HG02610 (cell line): ENCODE measurements around the gene ZRANB1.

Experiments
- ATAC-seq: cut with Tn5 transposase; IDR thresholded peaks from one replicate; pipeline ENCODE4 v1.9.1; 2021; ENCODE audit warnings: mild to moderate bottlenecking, moderate library complexity; ENCODE audit not compliant: unreplicated experiment

The ZRANB1 gene

DNA sequence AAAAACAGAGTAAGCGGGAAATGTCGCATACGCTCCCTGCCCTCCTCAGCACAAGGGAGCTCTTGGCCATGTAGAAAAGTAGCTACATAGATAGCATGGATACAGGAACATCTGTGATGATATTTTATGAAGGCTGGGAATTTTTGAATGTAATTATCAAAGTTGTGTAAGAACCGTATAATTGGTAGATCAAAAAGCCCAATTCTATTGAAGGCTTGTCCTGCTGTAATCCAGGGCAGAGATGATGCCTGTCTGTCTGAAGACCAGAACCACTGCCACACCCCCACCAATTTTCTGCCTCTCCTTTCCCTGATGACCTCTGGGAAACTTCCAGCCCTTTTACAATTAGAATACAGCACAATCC is 51.4 kb downstream of the ZRANB1 start:
- ATAC-seq, result no peak

DNA sequence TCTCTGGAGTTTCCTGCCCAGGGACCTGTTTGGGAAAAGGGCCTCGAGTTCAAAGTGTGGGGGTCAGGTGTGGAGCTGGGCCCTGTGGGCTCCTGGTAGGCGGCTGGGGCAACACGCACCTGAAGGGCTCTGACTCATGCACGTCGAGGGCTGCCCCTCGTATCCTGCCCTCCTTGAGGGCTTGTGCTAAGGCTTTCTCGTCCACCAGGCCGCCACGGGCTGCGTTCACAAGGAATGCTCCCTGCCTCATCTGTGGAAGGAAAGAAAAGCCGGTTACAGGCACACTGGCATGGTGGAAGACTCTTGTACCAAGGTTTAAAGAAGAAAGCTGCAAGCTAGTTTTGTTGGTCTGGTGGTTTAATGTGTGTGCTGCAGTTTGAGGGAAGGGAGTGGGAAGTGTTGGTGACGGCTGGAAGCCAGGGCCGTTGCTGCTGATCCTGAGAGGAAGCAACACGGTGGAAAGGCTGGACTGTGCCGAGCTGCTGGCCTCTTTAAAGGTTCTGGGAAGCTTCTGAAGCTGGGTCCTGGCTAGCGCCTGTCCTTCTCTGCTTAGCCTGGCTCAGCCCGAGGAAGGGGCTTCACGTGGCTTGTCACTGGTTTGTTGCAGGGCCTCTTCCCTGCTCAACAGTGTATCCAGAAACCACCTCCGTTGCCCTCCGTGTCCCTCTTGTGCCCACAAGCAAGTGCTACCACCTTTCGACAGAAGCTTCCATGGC is 52.0 kb downstream of the ZRANB1 start:
- ATAC-seq, result no peak

DNA sequence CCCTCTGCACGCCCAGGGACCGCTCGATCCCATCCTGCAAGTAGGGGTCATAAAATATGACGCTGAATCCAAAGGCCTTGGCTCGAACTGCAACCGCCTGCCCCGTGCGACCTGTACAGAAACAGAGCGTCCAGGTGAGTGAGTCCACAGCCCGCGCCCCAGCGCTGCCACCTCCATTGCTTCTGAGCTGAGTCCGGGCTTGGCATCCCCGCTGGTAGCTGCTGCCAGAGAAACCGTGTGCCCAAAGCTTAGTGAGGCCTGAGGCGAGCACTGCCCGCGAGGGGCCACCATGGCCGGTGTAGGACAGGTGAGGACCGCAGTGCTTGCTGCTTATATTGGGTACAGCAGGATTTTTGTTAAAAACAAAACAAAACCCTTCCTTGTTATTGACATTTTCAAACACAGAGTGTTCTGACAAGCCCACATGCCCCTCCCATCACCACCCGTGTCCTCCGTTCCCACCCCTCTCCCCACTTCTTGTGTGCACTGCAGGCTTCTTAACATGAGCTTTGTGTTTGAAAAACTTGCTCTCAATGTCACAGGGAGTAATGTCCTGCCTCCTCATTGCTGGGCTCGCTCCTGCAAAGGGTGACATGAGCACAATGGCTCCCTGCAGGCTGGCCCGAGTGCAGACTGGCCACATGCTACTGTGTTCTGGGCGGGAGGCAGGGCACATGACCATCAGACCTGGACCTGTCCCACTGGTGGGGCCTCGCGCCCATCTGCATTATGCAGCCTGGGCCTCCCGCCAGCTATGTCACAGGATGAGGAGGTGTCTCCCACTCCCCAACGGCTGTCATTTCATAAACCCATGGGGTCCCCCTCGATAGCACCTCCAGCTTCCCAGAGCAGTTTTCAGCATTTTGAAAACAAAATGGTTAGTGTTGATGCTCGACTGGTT is 52.9 kb downstream of the ZRANB1 start:
- no peak for ATAC-seq

DNA sequence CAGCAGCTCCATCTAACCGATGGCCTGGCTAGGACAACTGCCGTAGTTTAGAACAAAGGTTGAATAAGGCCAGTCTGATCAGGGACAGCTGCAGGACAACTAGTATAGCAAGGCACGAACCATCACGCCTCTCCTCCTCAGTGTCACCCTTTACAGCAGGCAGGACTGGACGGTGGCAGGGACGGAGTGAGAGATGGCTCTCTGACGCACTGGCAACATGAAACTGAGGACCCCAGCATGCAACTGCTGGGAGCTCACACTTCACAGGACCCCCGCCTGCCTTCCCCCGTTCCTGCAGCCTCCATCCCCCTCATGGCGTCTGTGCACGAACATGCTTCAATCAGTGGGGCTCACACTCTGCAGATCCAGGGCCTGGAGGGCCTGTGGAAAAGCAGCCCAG is 53.7 kb downstream of the ZRANB1 start:
- ATAC-seq, result no peak

DNA sequence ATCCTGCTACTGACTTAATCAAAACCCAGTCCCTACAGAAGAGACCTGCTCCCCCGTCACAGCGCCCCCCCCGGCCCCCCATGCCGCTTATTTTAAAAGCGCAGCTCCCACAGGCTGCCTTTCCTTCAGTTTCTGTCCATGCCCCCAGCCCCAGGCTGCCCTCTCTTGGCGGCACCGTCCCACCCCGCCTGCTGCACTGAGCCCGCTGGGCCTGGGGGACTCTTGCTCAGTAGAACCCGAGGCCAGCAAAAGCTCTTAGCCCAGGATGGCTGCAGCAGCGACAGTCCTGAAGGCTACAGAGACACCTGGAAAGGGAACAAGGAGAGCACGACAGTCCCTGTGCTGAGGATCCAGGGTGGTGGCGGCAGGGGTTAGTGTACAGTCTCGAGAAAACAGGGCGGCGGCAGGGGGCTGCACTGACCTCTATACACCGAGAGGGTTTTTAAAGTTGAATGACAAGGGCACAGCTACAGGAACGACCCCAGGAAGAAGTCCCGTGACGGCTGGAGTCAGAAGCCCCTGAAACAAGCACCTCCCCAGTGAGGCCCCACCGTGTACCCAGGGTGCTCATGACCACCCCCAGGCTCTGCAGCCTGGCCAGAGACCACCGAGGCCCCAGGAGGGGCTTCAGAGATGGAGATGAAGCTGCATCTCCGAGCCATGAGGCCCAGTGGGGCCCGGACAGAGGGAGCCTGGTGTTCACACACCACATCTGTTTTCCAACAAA is 54.4 kb downstream of the ZRANB1 start:
- ATAC-seq, result no peak

DNA sequence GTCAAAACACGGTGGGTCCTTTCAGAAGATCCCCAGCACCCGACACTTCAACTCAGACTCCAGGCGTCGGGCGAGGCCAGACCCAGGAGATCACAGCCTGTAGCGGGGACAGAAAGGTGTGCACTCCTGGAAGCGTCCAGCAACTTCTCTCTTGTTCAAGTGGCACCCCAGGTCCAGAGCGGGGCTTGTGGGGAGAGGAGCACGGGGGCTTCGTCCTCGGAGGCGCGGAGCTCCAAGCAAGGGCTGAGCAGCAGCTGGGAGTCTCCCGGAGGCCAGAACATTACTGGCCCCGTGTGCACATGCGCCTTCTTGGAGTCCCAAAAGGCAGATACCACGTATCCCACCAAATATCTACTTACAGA is 54.9 kb downstream of the ZRANB1 start:
- ATAC-seq, result no peak

DNA sequence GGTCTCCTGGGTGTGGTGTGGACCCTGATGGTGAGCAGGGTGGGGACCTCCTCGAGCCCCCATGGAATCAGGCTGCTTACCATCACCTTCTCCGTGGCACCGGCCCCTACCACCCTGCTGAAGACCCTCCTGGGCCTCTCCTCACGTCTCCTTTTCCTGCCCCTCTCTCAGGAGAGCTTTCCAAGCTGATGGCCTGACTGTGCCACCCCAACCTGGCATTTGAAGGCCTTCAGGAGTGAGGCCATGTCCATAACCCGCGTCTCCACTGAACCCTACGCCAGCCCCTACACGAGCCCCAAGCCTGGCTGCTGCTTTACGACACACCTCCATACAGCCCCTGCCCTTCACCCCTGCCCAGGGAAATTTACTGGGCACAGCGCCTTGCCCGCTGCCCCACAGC is 55.4 kb downstream of the ZRANB1 start:
- no peak for ATAC-seq

DNA sequence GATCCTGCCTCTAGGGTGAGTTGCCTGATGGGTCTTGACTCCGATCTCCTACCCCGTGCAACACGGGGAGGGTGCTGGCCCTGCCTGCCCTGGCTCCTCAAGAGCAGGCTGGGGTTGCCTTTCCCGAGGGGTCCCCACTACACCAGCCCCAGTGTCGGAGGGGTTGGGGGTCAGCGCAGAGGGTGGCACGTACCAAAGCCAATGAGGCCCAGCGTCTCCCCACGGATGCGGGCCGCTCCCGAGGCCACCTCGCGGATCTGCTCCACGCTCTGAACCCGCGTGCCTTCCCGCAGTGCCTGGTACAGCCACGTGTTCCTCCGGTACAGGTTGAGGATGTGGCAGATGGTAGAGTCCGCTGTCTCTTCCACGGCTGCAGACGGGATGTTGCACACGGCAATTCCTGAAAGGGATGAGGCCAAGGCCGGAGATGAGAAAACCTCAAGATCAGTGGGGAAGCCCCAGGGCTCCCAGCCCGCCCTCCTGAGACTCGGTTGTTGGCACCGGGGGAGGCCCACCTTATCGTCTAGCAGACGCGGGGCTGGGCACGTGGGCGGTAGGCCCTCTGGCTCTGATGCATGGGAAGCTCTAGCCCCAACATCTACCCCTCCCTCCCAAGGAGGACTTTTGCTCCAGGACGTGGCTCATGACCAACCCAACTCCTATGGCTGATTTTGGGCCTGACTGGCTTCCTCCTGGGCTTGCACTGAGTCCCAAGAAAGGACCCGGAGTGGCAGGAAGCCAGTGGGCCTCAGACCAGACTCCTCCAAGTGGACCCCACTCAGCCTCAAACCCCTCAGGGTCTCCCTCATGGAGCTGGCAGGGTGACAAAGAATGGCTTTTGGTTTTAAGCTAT is 56.1 kb downstream of the ZRANB1 start:
- no peak for ATAC-seq

DNA sequence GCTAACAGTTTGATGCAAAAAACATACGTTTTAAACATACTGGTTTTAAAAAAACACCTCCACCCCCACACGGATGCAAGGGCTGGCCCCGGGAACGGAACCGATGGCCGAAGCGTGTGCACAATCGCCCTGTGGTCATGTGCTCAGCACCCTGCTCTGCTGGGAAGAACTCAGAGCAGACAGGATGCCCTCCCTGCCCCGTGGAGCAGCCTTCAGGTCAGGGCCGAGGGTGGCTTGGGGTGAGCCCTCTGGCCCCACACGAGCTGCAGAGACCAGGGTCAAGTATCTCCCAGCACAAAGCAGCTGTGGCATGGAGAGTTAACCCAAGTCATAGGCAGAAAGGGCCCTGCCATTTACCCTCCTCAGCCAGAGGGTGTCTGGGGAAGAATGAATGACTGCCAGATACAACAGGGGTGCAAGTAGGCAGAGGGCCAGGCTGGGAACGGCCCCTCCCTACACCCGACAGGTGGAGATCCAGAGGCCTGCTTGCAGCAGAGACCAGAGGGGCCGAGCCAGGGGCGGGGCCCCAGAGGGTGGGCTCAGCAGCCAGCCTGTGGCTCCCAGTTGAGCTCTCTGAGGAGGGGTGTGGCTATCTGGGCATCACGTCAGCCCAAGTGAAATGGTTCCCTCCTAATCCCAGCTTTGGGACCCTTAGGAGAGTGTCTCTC is 56.8 kb downstream of the ZRANB1 start:
- ATAC-seq, result no peak

DNA sequence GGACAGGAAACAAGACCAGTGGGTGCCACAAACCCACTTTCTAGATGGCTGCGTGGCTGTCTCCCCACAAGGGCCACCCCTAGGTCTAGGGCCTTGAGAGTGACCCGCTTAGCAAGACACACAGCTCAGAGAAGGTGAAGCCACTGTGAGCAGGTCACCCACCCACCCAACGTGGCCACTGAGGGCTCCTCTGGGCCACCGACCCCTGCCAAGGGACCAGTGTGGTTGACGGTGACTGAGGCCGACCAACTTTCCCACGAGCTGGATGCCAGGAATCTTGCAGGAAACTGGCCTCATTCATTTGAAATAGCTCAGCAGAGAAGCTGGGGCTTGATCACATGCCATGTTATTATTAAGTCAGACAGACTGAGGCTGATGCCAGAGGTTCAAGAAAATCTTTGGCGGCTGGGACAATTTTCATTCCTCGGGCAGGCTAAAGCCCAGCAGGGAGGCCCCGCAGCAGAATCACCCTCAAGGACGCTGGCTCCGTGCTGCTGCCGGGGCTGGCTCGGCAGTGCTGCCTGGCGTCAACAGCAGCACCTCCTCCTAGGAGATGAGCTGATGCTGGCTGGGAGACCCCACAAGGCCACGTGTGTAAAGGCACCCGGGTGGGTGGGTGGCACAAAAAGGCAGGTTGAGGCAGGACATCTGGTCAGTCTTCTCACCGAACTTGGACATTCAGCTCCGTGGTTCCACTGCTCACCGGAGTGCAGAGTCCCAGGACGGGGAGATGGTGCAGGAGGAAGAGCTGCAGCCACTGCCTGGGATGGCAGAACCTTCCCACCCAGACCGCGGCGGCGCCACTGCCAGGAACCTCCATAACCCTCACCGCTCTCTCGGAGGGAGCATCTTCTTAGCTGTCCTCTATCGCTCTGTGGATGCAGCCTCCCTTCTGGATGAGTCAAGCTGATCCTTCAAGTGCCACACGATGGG is 57.8 kb downstream of the ZRANB1 start:
- no peak for ATAC-seq

DNA sequence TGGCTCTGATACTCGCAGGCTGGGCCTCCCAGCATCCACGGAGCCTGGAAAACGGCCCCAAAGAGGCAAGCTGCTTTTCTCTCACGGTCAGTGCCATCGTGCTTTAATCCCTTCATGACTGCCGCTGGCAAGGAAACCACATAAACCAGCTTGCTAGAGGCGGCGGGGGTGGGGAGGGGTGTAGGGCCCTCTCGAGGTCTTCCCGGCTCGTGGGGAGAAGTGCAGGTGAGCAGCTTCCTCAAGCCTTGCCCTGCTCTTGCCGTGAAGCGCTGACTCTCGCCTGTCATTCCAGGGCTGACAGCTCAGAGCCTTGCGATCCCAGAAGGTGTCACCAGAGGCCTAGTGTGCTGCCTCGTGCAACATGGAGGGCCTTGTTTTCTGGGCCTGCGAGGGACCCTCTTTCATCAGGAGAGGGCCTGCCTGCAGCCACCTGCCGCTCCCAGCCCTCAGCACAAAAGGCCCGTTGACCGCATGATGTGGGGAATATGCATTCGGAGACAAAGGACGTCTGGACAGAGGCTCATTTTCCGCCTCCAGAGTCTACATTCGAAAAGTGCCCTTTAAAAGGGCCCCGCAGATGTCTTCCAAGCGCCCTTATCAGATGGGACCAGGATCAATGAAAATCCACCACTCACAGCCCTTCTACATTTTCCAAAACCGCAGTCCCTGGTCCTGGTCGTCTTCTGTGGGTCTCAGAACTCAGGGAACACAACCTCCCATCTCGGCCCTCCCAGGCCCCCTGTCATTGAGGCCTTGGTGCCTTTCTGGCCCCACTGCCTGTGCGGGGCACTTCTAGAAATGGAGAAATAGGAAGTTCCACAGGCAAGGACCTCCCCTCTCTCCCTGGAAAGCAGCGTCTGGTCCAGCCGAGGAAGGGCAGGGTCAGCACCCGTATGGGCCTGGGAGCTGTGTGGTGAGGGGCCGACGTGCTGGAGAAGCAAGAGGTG is 58.7 kb downstream of the ZRANB1 start:
- ATAC-seq, result no peak

DNA sequence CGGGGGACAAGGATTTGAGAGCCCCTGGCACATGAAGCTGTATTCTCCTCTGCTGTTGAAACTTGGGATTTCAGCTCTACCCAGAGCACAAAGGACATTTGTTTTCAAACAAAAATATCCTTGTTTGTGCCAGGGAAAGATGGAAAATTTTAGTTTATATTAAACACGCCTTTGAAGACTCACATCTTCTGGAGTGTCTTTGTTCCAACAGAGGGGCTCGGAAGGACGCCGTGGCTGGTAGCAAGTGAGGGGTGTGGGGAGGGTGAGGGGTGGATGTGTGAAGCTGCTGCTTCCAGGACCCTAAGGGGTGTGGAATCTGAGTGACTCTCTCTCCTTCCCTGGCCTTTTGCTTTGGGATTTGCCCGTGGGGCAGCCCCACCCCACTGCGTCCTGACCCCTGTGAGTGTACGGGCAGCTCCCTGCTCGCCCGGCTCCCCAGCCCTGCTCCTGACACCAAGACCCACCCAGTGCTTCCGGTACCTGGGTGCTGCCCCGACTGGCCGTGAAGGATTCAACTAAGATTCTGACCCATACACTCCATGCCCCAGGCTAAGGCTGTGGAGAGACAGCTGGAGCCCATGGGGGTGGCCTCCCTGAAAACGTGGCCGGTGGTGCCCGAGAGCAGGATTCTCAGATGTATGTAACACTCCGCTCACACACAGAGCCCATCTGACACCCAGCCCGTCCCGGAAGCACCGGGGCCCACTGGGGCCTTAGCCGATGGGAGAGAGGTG is 59.6 kb downstream of the ZRANB1 start:
- ATAC-seq, result no peak

DNA sequence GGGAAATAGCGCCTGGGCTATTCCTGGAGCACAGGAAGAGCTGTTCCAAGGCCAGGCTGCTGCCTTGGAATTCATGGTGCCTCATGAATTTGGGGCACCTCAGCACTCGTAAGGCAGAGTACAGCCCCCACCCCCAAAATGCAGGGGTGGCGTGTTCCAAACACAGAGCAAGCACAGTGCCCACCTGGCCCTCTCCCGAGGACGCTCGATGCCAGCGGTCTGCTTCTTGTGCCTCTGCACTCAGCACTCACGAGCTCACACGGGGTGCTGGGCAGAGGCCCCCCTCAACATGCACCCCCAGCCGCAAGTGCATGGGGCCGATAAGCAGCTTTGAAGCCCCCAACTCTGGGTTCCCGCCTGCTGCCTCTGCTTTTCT is 60.1 kb downstream of the ZRANB1 start:
- no peak for ATAC-seq

DNA sequence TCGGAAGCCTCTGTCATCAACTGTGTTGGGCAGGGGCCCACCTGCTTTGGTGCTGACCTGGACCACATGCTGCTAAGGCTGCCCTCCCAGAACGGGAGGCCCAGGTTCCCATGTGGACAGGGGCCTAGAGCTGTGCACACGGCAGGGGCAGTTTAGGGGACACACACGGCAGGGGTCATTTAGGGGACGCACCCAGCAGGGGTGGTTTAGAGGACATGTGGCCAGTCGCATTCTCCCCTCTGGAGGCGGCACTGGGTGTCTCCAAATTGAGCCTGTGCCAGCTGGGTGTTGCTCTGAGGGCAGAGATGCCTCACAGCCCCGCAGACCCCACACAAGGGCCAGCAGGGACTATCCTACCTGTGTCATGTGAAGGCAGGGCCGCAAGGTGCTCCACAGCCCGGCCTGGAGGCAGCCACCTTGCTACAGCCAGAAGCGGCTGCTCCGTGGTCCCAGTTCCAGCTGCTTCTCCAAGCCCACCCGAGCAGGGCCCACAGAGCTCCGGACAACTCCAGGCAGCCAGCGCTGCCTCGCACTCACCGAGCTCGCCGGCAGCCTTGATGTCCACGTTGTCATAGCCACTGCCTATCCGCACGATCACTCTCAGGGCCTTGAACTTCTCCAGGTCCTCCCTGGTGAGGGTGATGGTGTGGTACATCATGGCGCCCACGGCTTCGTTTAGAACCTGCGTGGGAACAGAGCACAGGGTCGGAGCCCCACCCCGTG is 60.7 kb downstream of the ZRANB1 start:
- ATAC-seq, result no peak

DNA sequence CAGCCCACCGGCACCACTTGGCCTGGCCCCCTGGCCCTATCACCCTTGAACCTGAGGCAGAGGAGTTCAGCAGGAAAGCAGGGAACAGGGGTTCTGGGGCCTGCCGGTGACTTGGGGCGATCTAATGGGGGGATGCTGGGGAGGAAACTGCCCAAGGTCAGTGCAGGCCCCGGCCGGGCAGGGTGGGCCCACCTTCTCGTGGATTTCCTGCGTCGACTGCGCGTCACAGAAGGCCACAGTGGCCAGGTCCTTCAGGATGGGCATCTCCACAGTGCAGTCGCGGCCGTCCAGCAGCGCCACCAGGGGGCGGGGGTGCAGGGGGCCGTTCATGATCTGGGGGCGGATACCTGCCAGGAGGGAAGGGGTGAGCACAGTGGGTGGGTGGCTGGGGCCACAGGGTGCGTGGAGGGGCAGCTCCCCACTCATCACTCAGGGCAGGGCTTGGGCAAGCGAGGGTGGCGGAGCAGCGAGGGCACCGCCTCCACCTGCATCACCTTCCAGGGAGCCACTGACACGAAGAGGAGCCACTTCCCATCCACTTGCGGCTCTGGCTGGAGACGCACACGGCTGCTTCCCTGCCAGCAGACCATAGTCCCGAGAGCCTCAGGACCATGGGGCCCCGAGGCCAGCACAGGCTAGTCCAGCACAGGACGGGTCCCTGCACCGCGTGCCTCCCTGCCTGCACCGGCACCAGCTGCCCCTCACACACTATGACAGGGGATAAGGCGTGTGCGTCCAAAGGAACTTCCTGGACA is 61.4 kb downstream of the ZRANB1 start:
- no peak for ATAC-seq

DNA sequence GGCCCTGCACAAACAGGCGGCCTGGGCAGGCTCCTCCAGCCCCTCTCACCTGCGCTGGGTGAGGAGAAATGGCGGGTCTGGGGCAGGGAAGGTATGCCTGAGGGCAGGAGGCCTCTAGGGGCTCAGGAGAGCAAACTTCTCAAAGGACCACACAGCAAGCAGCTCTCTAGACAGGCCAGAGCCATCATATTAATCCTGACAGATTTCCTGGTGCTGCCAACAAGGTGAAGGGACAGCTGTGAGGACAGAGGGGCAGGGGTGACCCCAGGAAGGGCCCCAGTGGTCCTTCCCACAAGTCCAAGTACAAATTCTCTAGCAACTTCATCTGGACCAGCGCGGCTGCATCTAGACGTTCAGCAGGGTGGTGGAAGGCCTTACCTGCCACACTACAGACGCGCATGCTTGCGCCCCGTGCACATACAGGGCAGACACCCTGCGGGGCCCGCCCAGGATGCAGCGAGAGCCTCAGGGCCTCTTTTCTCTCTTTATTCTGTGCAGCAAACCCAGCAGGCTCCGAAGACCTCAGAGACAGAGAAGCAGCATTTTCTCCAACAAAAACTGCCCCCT is 62.1 kb downstream of the ZRANB1 start:
- ATAC-seq, result no peak
